Nephron progenitor cell (in vitro differentiated cells): ENCODE results near the gene SEMA6D.

Source experiments
- DNase-seq: peaks from one replicate; pipeline ENCODE4 v3.0.0; 2021
- H3K27ac Mint-ChIP-seq: 2 replicates; pipeline ENCODE4 v1.8.0; 2021; ENCODE audit warnings: mild to moderate bottlenecking, moderate library complexity, mixed read lengths
- H3K27me3 Mint-ChIP-seq: 2 replicates; pipeline ENCODE4 v1.8.0; 2021; ENCODE audit warnings: mild to moderate bottlenecking, low read depth, mixed read lengths; ENCODE audit not compliant: poor library complexity
- H3K36me3 Mint-ChIP-seq: 2 replicates; pipeline ENCODE4 v1.8.0; 2021; ENCODE audit warnings: low read depth, mixed read lengths
- H3K4me1 Mint-ChIP-seq: 2 replicates; pipeline ENCODE4 v1.8.0; 2021; ENCODE audit warnings: mixed read lengths
- H3K4me3 Mint-ChIP-seq: 2 replicates; pipeline ENCODE4 v1.8.0; 2021; ENCODE audit warnings: mild to moderate bottlenecking, moderate library complexity, mixed read lengths
- H3K9me3 Mint-ChIP-seq: 2 replicates; pipeline ENCODE4 v1.8.0; 2021; ENCODE audit warnings: mild to moderate bottlenecking, moderate library complexity, mixed read lengths
- CTCF ChIP-seq: fragments of 200-600 bp; sonication (generic); IDR thresholded peaks from 2 replicates; pipeline ENCODE4 v1.5.0; 2021; ENCODE audit warnings: antibody characterized with exemption

Gene SEMA6D

GRCh38 chr15:47726399-47726823 is 9.1 kb downstream of the SEMA6D start:
- Mint-ChIP-seq H3K36me3 (peaks cover 21% of the 10 kb centered on the region), H3K9me3 (no peaks in the 10 kb centered on the region), H3K4me3 (no peak overlapping the region), H3K4me1 (peaks cover 54% of the 10 kb centered on the region), H3K27me3 (no peaks in the 10 kb centered on the region), H3K27ac (no peak overlapping the region)
- DNase-seq: no peak
- TF ChIP-seq CTCF: no peak

DNA sequence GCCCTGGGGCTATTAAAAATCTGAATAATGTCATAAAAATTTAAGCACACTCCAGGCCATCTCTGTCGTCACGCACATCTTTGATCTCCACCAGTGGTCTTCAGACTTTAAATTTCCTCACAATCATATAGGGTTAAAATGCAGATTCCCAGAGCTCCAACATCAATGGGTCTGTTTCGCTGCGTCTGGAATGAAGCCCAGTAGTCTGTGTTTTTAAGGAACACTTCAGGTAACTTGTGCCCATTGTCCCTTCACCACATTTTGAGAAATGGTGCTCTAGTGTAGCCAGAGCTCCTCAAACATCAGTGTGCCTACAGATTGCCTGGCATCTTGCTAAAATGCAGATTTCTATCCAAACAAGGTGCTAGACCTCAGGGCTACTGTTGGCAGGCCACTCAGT is 9.8 kb downstream of the SEMA6D start:
- Mint-ChIP-seq H3K36me3 (peaks cover 21% of the 10 kb centered on the region), H3K4me3 (no peak overlapping the region), H3K4me1 (peaks cover 47% of the 10 kb centered on the region), H3K9me3 (no peaks in the 10 kb centered on the region), H3K27ac (no peak overlapping the region), H3K27me3 (no peaks in the 10 kb centered on the region)
- TF ChIP-seq CTCF: no peak
- no peak for DNase-seq

DNA sequence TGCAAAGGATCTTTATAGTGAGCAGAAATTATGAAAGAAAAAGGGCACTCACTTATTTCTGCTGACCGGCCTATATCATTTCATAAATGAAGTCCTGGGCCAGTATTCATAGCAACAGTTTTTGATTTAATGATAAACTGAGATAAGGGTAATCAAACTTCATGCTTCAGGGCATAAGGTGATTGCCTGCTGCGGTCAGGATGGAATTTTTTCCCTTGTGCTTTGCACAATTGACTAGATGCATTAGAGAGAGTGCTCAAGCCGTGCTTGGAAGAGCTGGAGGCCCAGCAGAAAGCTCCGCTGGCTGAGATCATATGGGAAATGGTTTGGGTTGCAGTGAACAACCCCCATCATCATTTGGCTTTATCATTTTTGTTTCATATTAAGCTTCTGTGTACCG is 10.4 kb downstream of the SEMA6D start:
- Mint-ChIP-seq H3K27ac (no peak overlapping the region), H3K27me3 (no peaks in the 10 kb centered on the region), H3K9me3 (no peaks in the 10 kb centered on the region), H3K4me1 (peaks cover 42% of the 10 kb centered on the region), H3K4me3 (no peak overlapping the region), H3K36me3 (peaks cover 24% of the 10 kb centered on the region)
- DNase-seq: no peak
- TF ChIP-seq CTCF: no peak

DNA sequence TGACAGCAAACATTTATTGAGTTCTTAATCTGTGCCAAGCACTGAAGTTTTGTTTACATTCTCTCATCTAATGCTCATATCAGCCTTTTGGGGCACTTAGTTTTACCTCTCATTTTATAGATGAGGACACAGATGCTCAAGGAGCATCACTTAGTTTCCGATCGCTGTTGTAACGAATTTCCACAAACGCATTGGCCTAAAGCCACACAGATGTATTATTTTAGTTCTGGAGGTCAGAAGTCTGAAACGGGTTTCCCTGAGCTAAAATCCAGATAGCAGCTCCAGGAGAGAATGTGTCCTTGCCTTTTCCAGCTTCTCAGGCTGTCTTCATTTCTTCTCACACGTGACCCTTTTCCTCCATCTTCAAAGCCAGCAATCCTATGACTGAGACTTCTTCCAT is 11.1 kb downstream of the SEMA6D start:
- Mint-ChIP-seq H3K27me3 (no peaks in the 10 kb centered on the region), H3K4me3 (no peak overlapping the region), H3K4me1 (peaks cover 42% of the 10 kb centered on the region), H3K36me3 (peaks cover 30% of the 10 kb centered on the region), H3K27ac (no peak overlapping the region), H3K9me3 (no peaks in the 10 kb centered on the region)
- no peak for DNase-seq
- no peak for TF ChIP-seq CTCF

- Mint-ChIP-seq H3K4me3 (no peak overlapping the region), H3K27me3 (no peaks in the 10 kb centered on the region), H3K9me3 (no peaks in the 10 kb centered on the region), H3K27ac (no peak overlapping the region), H3K4me1 (peaks cover 38% of the 10 kb centered on the region), H3K36me3 (peaks cover 31% of the 10 kb centered on the region)
- DNase-seq: no peak
- TF ChIP-seq CTCF: no peak
Observed at GRCh38 chr15:47728886-47729285, 11.6 kb downstream of the SEMA6D start.

- H3K4me3 Mint-ChIP-seq: no peak overlapping the region
- H3K9me3 Mint-ChIP-seq: no peaks in the 10 kb centered on the region
- no peak for DNase-seq
- H3K27me3 Mint-ChIP-seq: no peaks in the 10 kb centered on the region
- H3K4me1 Mint-ChIP-seq: peaks cover 28% of the 10 kb centered on the region
- H3K27ac Mint-ChIP-seq: no peak overlapping the region
- peaks cover 39% of the 10 kb centered on the region for H3K36me3 Mint-ChIP-seq
- TF ChIP-seq CTCF: no peak
Observed at GRCh38 chr15:47731230-47731629, 13.9 kb downstream of the SEMA6D start.
